ENCODE data around the gene SLC9C2. TPM values are rescaled to one million over a fixed set of nuclear protein-coding genes. Genes with fewer than 3 reads are reported as not detected.
"Not testable (repeated sequence)": the region's sequence is repeated elsewhere in the genome, so short reads cannot be mapped to it uniquely, and the experiment has no call there.

Gene SLC9C2
- total RNA-seq, 1 donor from 2014 or later = 0.51 TPM

- Mint-ChIP-seq H3K4me3 (ENCODE audit: unreplicated experiment) (no peak overlapping the region), H3K27ac (ENCODE audit: unreplicated experiment) (no peak overlapping the region), H3K27me3 (ENCODE audit: unreplicated experiment) (no peaks in the 10 kb centered on the region), H3K36me3 (ENCODE audit: low read depth, unreplicated experiment) (no peaks in the 10 kb centered on the region), H3K4me1 (ENCODE audit: unreplicated experiment) (no peaks in the 10 kb centered on the region), H3K9me3 (ENCODE audit: unreplicated experiment) (no peaks in the 10 kb centered on the region)
- DNase-seq (ENCODE audit: low spot score) = no peak
- no peak for TF ChIP-seq CTCF (IDR thresholded peaks at IDR 0.05; ENCODE audit: unreplicated experiment)
These were observed 22.8 kb downstream of the SLC9C2 start for GRCh38 chr1:173580071-173580470.

- no peaks in the 10 kb centered on the region for H3K9me3 Mint-ChIP-seq (ENCODE audit: unreplicated experiment)
- H3K27ac Mint-ChIP-seq (ENCODE audit: unreplicated experiment) = no peak overlapping the region
- H3K4me3 Mint-ChIP-seq (ENCODE audit: unreplicated experiment) = no peak overlapping the region
- no peaks in the 10 kb centered on the region for H3K27me3 Mint-ChIP-seq (ENCODE audit: unreplicated experiment)
- H3K4me1 Mint-ChIP-seq (ENCODE audit: unreplicated experiment) = no peaks in the 10 kb centered on the region
- TF ChIP-seq CTCF (IDR thresholded peaks at IDR 0.05; ENCODE audit: unreplicated experiment) = no peak
- DNase-seq (ENCODE audit: low spot score) = no peak
- no peaks in the 10 kb centered on the region for H3K36me3 Mint-ChIP-seq (ENCODE audit: low read depth, unreplicated experiment)
These were observed 29.3 kb downstream of the SLC9C2 start for GRCh38 chr1:173573596-173573995.

GRCh38 chr1:173572201-173572873 lies 30.5 kb downstream of the SLC9C2 start:
- no peaks in the 10 kb centered on the region for H3K4me1 Mint-ChIP-seq (ENCODE audit: unreplicated experiment)
- TF ChIP-seq CTCF (IDR thresholded peaks at IDR 0.05; ENCODE audit: unreplicated experiment) = no peak
- no peak overlapping the region for H3K4me3 Mint-ChIP-seq (ENCODE audit: unreplicated experiment)

GRCh38 chr1:173570370-173571007 lies 32.4 kb downstream of the SLC9C2 start:
- no peak overlapping the region for H3K4me3 Mint-ChIP-seq (ENCODE audit: unreplicated experiment)
- H3K4me1 Mint-ChIP-seq (ENCODE audit: unreplicated experiment) = no peaks in the 10 kb centered on the region
- no peaks in the 10 kb centered on the region for H3K27me3 Mint-ChIP-seq (ENCODE audit: unreplicated experiment)
- no peak for DNase-seq (ENCODE audit: low spot score)
- no peaks in the 10 kb centered on the region for H3K9me3 Mint-ChIP-seq (ENCODE audit: unreplicated experiment)
- H3K27ac Mint-ChIP-seq (ENCODE audit: unreplicated experiment) = no peak overlapping the region
- TF ChIP-seq CTCF (IDR thresholded peaks at IDR 0.05; ENCODE audit: unreplicated experiment) = no peak
- H3K36me3 Mint-ChIP-seq (ENCODE audit: low read depth, unreplicated experiment) = no peaks in the 10 kb centered on the region

More at GRCh38 chr1:173572201-173572873, 30.5 kb downstream of the SLC9C2 start:
- H3K9me3 Mint-ChIP-seq (ENCODE audit: unreplicated experiment) = no peaks in the 10 kb centered on the region
- H3K27me3 Mint-ChIP-seq (ENCODE audit: unreplicated experiment) = no peaks in the 10 kb centered on the region
- H3K36me3 Mint-ChIP-seq (ENCODE audit: low read depth, unreplicated experiment) = no peaks in the 10 kb centered on the region
- DNase-seq (ENCODE audit: low spot score) = no peak
- no peak overlapping the region for H3K27ac Mint-ChIP-seq (ENCODE audit: unreplicated experiment)

GRCh38 chr1:173568483-173568882 lies 34.4 kb downstream of the SLC9C2 start:
- no peak for DNase-seq (ENCODE audit: low spot score)
- Mint-ChIP-seq H3K4me1 (ENCODE audit: unreplicated experiment) (no peaks in the 10 kb centered on the region), H3K27me3 (ENCODE audit: unreplicated experiment) (no peaks in the 10 kb centered on the region), H3K36me3 (ENCODE audit: low read depth, unreplicated experiment) (no peaks in the 10 kb centered on the region), H3K9me3 (ENCODE audit: unreplicated experiment) (no peaks in the 10 kb centered on the region), H3K4me3 (ENCODE audit: unreplicated experiment) (no peak overlapping the region), H3K27ac (ENCODE audit: unreplicated experiment) (no peak overlapping the region)
- TF ChIP-seq CTCF (IDR thresholded peaks at IDR 0.05; ENCODE audit: unreplicated experiment) = no peak

GRCh38 chr1:173563846-173564245 lies 39.0 kb downstream of the SLC9C2 start:
- not testable (repeated sequence) for H3K4me1 Mint-ChIP-seq (ENCODE audit: unreplicated experiment); H3K4me3 Mint-ChIP-seq (ENCODE audit: unreplicated experiment); H3K36me3 Mint-ChIP-seq (ENCODE audit: low read depth, unreplicated experiment); DNase-seq (ENCODE audit: low spot score); H3K9me3 Mint-ChIP-seq (ENCODE audit: unreplicated experiment); H3K27ac Mint-ChIP-seq (ENCODE audit: unreplicated experiment); H3K27me3 Mint-ChIP-seq (ENCODE audit: unreplicated experiment)
